GM18526 (cell line): ENCODE data around the gene PLEK.

Experiments
- POLR2A ChIP-seq: IDR thresholded peaks from 3 replicates; pipeline ENCODE4 v1.6.1; 2011; ENCODE audit not compliant: insufficient read length; ENCODE audit errors: extremely low read depth

The PLEK gene

GRCh38 chr2:68434981-68435380 lies 69.9 kb downstream of the PLEK start:
- TF ChIP-seq POLR2A = no peak

GRCh38 chr2:68435615-68436014 lies 70.5 kb downstream of the PLEK start:
- no peak for TF ChIP-seq POLR2A

- no peak for TF ChIP-seq POLR2A
Observed at GRCh38 chr2:68436270-68436669, 71.2 kb downstream of the PLEK start.

GRCh38 chr2:68438455-68439303 lies 73.6 kb downstream of the PLEK start:
- TF ChIP-seq POLR2A = peak; percentile 72

DNA sequence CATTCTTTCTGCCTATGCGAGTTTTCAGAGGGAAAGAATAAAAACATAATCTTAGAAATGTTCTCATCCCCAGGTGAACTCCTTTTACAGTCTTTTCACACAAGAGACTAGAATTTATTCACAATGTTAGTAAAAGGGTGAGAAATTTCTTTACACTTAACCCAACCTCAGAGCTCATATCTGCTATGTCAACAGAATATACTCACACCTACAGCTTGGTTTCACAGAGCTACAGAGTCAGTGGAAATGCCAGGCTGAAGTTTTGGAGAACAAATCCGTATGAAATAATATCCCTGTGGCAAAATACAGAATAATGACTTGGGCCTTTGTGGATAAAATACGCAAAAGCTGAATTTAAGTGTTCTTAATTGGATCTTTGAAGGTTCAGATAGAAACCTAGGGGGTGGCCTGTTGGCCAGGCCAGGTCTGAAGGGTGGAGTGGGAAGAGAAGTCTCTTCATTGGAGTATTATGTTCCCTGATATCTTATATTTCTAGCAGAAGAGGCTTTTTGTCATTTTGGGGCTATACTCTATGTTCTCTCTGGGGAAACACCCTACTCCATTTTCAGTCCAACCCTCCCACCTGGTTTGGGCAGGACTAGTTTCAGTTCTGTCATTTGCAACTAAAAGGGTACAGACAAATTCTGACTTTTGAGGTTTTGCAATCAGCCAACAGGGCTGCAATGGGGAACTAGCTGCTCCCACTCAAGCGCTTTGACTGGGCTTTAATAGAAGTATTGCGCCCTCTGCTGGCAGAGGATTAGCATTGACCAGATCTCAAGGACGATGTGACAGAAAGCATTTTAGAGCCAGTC lies 76.3 kb downstream of the PLEK start:
- no peak for TF ChIP-seq POLR2A

DNA sequence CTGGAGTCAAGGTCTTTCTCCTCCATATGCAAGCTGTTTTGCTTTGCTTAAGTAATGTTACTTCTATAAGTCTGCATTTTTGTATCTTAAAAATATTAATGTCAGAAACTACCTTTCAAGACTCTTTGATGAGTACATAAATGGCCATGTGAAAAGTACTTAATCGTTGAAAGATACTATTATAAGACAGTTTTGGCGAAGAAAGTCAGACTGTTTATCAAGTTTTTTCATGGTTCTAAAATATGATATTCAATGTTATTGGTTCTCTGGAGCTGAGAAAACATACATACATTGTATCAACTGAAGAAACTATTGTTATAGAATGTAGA lies 76.9 kb downstream of the PLEK start:
- no peak for TF ChIP-seq POLR2A
